GM21576 (cell line): Measurements from ENCODE around the gene LRP1.

Experiments
- ATAC-seq: cut with Tn5 transposase; IDR thresholded peaks from one replicate; pipeline ENCODE4 v1.9.1; 2021; ENCODE audit warnings: mild to moderate bottlenecking, moderate library complexity; ENCODE audit not compliant: unreplicated experiment

The LRP1 gene

GRCh38 chr12:57190037-57190436 lies 61.8 kb downstream of the LRP1 start:
- no peak for ATAC-seq

GRCh38 chr12:57190821-57191220 lies 62.5 kb downstream of the LRP1 start:
- no peak for ATAC-seq

GRCh38 chr12:57191410-57191809 lies 63.1 kb downstream of the LRP1 start:
- no peak for ATAC-seq

GRCh38 chr12:57192920-57193319 lies 64.6 kb downstream of the LRP1 start:
- no peak for ATAC-seq

GRCh38 chr12:57193706-57194245 lies 65.5 kb downstream of the LRP1 start:
- no peak for ATAC-seq

GRCh38 chr12:57194253-57194652 lies 66.0 kb downstream of the LRP1 start:
- ATAC-seq = no peak

- ATAC-seq = no peak
These were observed 66.9 kb downstream of the LRP1 start for GRCh38 chr12:57195186-57195585.

GRCh38 chr12:57195611-57196371 lies 67.5 kb downstream of the LRP1 start:
- ATAC-seq = no peak

GRCh38 chr12:57196439-57196838 lies 68.2 kb downstream of the LRP1 start:
- no peak for ATAC-seq

GRCh38 chr12:57196956-57197355 lies 68.7 kb downstream of the LRP1 start:
- ATAC-seq = no peak

GRCh38 chr12:57198329-57198728 lies 70.0 kb downstream of the LRP1 start:
- ATAC-seq = no peak

- no peak for ATAC-seq
These were observed 70.9 kb downstream of the LRP1 start for GRCh38 chr12:57199191-57199590.

- no peak for ATAC-seq
These were observed 72.2 kb downstream of the LRP1 start for GRCh38 chr12:57200497-57200896.

GRCh38 chr12:57201219-57201618 lies 72.9 kb downstream of the LRP1 start:
- no peak for ATAC-seq

GRCh38 chr12:57201631-57202030 lies 73.3 kb downstream of the LRP1 start:
- ATAC-seq = no peak

- no peak for ATAC-seq
These were observed 74.0 kb downstream of the LRP1 start for GRCh38 chr12:57202321-57202720.

- ATAC-seq = no peak
These were observed 74.9 kb downstream of the LRP1 start for GRCh38 chr12:57203201-57203600.

- no peak for ATAC-seq
These were observed 75.5 kb downstream of the LRP1 start for GRCh38 chr12:57203791-57204190.

- no peak for ATAC-seq
These were observed 76.2 kb downstream of the LRP1 start for GRCh38 chr12:57204454-57204853.

GRCh38 chr12:57205186-57205585 lies 76.9 kb downstream of the LRP1 start:
- no peak for ATAC-seq

GRCh38 chr12:57205931-57206330 lies 77.6 kb downstream of the LRP1 start:
- no peak for ATAC-seq

- ATAC-seq = no peak
These were observed 79.7 kb downstream of the LRP1 start for GRCh38 chr12:57207731-57208630.
